Epithelial cell of esophagus (primary cell): ENCODE data around the gene LIG1.

Experiments used
- DNase-seq: peaks from one replicate; pipeline ENCODE4 v3.0.0; 2010; ENCODE audit warnings: low read depth
- H3K4me3 ChIP-seq: 2 replicates; pipeline ENCODE4 v1.5.1; 2011; ENCODE audit warnings: mild to moderate bottlenecking, low read length, control low read depth
- CTCF ChIP-seq: IDR thresholded peaks from 2 replicates; pipeline ENCODE4 v1.5.1; 2011; ENCODE audit warnings: low read depth, mild to moderate bottlenecking, low read length, control low read depth, inconsistent platforms; ENCODE audit not compliant: insufficient read depth; ENCODE audit errors: missing control alignments

The LIG1 gene

GRCh38 chr19:48170817-48171347 lies 738 bp upstream of the LIG1 start:
- H3K4me3 ChIP-seq = peak overlapping the region; percentile 60
- DNase-seq = no peak

GRCh38 chr19:48169578-48169938 lies 586 bp downstream of the LIG1 start:
- peak; percentile 87 for DNase-seq
- no peak for TF ChIP-seq CTCF
- peak overlapping the region; percentile 60 for H3K4me3 ChIP-seq

More at GRCh38 chr19:48170817-48171347, 738 bp upstream of the LIG1 start:
- TF ChIP-seq CTCF = no peak

DNA sequence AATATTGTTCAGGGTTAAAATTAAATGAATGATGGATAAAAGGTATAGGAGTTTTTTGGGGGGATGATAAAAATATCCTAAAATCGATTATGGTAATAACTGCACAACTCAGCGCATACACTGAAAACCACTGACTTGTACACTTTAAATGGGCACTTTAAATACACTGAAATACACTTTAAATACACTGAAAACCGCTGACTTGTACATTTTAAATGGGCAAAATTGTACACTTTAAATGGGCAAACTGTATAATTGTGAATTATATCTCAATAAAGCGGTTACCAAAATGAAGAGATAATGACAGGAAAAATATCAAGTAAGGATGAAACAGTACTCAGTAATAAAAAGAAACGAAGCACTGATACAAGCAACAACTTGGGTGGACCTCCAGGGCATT lies 1.5 kb downstream of the LIG1 start:
- no peak overlapping the region for H3K4me3 ChIP-seq
- no peak for TF ChIP-seq CTCF
- no peak for DNase-seq

DNA sequence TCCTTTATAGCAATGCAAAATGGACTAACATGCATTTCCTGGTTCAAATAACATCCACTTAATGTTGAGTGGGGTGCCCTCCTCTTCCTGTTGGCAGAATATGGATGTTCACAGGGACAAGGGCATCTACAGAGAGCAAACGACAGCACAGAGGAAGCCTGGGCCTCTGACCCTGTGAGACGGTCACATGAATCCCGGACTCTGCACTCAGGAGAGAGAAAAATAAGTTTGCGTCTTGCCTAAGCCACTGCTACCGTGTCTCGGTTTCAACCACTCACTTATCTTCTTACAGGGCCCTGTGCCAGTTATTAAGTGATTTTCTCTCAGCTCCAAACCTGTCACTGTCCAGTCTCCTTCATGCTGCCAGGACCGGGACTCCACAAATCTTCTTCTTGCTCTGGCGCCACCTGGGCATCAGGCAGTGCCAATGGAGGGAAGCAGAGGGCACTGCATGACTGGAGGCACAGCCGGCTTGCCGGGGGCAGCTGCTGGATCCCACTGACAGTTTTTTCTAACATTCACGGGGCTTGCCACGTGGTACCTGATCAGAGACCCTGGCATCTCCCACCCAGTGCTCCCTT lies 11.8 kb downstream of the LIG1 start:
- TF ChIP-seq CTCF = no peak
- no peak for DNase-seq
- H3K4me3 ChIP-seq = no peak overlapping the region

DNA sequence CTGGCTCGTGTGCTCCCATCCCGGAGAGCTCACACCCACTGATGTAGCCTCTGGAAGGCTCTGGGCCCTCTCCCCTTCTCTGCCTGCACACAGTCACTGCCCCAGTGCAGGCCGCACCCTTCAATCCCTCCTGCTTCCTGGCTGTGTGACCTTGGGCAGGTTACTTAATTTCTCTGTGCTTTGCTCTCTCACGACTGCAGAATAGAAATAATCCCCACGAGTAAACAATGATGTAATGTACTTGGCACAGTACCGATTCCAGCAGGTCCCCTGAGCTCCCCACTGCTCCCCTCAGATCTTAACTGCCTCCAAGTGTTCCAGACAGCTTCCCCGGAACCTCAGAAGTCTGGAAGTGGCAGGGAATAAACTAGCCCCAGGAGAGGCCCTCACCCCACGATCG lies 16.1 kb downstream of the LIG1 start:
- no peak for DNase-seq
- TF ChIP-seq CTCF = no peak
- no peak overlapping the region for H3K4me3 ChIP-seq

- TF ChIP-seq CTCF = peak; percentile 74
- DNase-seq = peak; percentile 50
- no peak overlapping the region for H3K4me3 ChIP-seq
These were observed 17.6 kb downstream of the LIG1 start for GRCh38 chr19:48152551-48152950.

DNA sequence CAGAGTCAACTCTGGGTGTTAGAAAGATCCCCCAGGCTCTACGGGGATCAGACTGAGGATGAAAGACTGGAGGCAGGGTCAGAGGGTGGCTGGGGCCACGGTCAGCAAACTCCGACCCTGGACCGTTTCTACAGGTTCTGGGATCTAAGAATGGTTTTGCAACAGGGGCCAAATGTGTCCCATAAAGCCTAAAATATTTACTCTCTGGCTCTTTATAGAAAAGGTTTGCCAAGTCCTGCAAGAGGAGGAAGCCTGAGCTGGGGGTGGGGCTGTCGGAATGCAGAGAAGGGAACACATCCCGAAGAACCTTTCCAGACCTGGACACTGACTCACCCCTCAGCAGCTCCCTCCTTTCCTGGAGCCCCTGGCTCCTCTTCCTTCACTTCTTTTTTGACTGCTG lies 20.7 kb downstream of the LIG1 start:
- no peak overlapping the region for H3K4me3 ChIP-seq
- DNase-seq = no peak
- TF ChIP-seq CTCF = no peak
